Thyroid gland (tissue), 4 donors: ENCODE results near the gene PDZD2. TPM values are rescaled to one million over a fixed set of nuclear protein-coding genes. Genes with fewer than 3 reads are reported as not detected.

Experiments used
- DNase-seq, 2 donors: peaks; one replicate each; pipeline ENCODE4 v3.0.0-alpha.2; 2019
- H3K27ac ChIP-seq, 3 donors: fragments of 200-600 bp; sonication (generic); 1 replicate in 2 of 3; 2 replicates in 1 of 3; pipeline ENCODE4 v1.5.1; 2016 to 2019; ENCODE audit warnings: mild to moderate bottlenecking in 1 of 3, moderate library complexity in 1 of 3
- H3K27me3 ChIP-seq: fragments of 200-600 bp; sonication (generic); one replicate; pipeline ENCODE4 v1.5.1; 2019
- H3K36me3 ChIP-seq, 2 donors: fragments of 200-600 bp; sonication (generic); one replicate each; pipeline ENCODE4 v1.5.1; 2016 to 2019
- H3K4me1 ChIP-seq, 2 donors: fragments of 200-600 bp; sonication (generic); one replicate each; pipeline ENCODE4 v1.5.1; 2017 to 2019
- H3K4me3 ChIP-seq, 3 donors: fragments of 200-600 bp; sonication (generic); replicated peaks in 1 of 3; 1 replicate in 2 of 3; 2 replicates in 1 of 3; pipeline ENCODE4 v1.5.1; 2016; ENCODE audit warnings: mild to moderate bottlenecking in 1 of 3
- H3K9me3 ChIP-seq: fragments of 200-600 bp; sonication (generic); one replicate; pipeline ENCODE4 v1.5.1; 2017
- POLR2A ChIP-seq, 2 donors: fragments of 450-650 bp; IDR thresholded peaks; one replicate each; pipeline ENCODE4 v1.6.1; 2017; ENCODE audit warnings: antibody characterized with exemption in 2 of 2, mild to moderate bottlenecking in 2 of 2, moderate library complexity in 1 of 2
- WGBS, 2 donors: methylation state at CpG; one replicate each; pipeline ENCODE4 v1.1.5; 2017; 5-methylcytosine and 5-hydroxymethylcytosine counted together
- intact Hi-C: fragments of 100-400 bp; cut with DNase I; formaldehyde crosslinking; loops from one replicate; pipeline ENCODE4 v1.15.1; 2023
- total RNA-seq, 4 donors: library from RNA; depleted of rRNA; stranded (reverse); fragments of >200 nt; gene quantifications; one replicate each; pipeline ENCODE4 v1.2.3, GENCODE V29; 2016
- TF ChIP-seq, protein P1 (sequence below), 6 experiments: fragments of 200-600 bp in 3 of 6; fragments of 450-650 bp in 3 of 6; sonication (generic) in 3 of 6; IDR thresholded peaks; one replicate each; pipeline ENCODE4 v1.5.1; 2016 to 2019; ENCODE audit warnings: antibody characterized with exemption in 6 of 6, mild to moderate bottlenecking in 2 of 6, inconsistent platforms in 1 of 6, moderate library complexity in 1 of 6

Gene PDZD2
- total RNA-seq, 4 donors from 2014 or later = 1.8 to 4.5 (median 3.9) TPM

DNA sequence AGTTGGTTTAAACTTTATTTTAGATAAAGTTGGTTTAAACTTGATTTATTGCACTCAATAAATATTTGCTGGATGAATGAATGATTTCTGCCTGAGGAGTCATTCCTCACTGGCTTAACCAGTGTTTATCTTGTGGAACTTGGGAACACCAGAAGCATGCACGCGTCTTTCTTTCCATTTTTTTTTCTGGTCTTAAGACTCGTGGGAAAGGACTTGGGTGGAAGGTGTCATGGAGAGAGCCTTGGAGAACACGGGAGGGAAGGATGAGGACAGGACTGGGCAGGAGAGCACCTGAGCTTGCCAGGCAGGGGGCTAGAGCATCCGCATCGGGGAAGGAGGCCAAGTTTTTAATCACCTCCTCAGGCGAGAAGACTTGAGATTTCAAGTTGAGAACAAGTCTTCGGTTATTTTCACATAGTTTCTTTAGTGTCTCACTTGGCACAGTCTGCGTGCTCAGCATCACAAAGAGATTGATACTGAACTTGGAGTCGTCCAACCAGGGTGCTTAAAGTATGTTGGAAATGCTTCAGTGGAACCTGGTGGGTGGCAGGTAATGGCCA is 144.2 kb downstream of the PDZD2 start:
- Histone ChIP-seq H3K4me1 (no peaks in the 10 kb centered on the region), H3K4me3 (no peak overlapping the region), H3K9me3 (no peaks in the 10 kb centered on the region), H3K27ac (no peak overlapping the region), H3K36me3 (no peaks in the 10 kb centered on the region), H3K27me3 (no peaks in the 10 kb centered on the region)
- DNase-seq = no peak
- no peak for TF ChIP-seq POLR2A (IDR thresholded peaks at IDR 0.05)
- TF ChIP-seq, protein P1, sequence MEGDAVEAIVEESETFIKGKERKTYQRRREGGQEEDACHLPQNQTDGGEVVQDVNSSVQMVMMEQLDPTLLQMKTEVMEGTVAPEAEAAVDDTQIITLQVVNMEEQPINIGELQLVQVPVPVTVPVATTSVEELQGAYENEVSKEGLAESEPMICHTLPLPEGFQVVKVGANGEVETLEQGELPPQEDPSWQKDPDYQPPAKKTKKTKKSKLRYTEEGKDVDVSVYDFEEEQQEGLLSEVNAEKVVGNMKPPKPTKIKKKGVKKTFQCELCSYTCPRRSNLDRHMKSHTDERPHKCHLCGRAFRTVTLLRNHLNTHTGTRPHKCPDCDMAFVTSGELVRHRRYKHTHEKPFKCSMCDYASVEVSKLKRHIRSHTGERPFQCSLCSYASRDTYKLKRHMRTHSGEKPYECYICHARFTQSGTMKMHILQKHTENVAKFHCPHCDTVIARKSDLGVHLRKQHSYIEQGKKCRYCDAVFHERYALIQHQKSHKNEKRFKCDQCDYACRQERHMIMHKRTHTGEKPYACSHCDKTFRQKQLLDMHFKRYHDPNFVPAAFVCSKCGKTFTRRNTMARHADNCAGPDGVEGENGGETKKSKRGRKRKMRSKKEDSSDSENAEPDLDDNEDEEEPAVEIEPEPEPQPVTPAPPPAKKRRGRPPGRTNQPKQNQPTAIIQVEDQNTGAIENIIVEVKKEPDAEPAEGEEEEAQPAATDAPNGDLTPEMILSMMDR (IDR thresholded peaks at IDR 0.05) = no peak
- intact Hi-C loops = no loop called here
- 37 to 45% methylated on average over 10 of the region's 10 CpGs for WGBS, 2 donors

DNA sequence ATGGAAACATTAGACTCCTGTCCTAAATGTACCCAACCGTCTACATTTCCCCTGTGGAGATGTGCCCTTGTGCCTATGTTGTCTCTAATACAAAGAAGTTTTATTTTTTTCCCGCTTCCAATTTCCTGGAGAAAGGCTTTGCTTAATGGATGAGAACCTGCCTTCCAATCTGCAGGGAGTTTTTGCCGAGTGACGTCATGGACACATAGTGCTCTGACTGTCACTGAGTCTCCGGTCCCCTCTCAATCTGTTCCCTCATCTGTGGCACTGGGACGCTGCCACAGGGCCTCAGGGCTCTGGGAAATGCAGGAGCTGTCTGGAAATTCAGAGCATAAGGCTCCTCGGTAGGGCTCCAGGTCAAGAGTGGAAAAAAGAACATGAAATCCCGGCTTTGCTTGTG is 144.8 kb downstream of the PDZD2 start:
- no peak for TF ChIP-seq POLR2A (IDR thresholded peaks at IDR 0.05)
- TF ChIP-seq, protein P1 (IDR thresholded peaks at IDR 0.05) = no peak
- Histone ChIP-seq H3K27me3 (no peaks in the 10 kb centered on the region), H3K36me3 (no peaks in the 10 kb centered on the region), H3K4me3 (no peak overlapping the region), H3K27ac (no peak overlapping the region), H3K4me1 (no peaks in the 10 kb centered on the region), H3K9me3 (no peaks in the 10 kb centered on the region)
- intact Hi-C loops = no loop called here
- no peak for DNase-seq
- 69 to 81% methylated on average over 8 of the region's 8 CpGs for WGBS, 2 donors

DNA sequence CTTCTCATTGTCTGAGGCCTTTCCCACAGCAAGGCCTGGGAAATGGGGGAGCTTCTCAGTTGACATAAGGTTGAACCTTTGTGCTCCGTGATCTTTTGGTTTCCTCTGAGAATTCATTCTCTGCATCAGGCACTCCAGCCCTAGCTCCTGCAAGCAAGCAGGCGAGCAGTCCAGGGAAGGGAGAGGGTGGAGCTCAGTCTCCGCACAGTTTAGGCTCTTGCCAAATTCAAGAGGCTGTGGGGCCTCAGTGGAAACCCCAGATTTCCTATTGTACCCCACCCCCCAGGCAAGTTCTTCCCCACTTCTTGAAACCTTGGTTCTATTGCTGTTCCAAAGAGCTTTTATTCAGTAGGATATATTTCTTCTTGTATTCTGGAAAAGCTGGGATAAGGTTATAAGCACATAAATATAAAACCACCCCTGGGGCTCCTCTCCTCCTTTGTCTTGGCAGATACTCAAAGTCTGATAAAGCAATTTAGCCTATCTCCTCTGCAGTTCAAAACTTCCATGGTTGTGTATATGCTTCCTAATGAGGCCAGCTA is 147.2 kb downstream of the PDZD2 start:
- no peaks in the 10 kb centered on the region for H3K27me3 ChIP-seq
- no peak overlapping the region for H3K27ac ChIP-seq
- DNase-seq = no peak
- TF ChIP-seq, protein P1 (IDR thresholded peaks at IDR 0.05) = no peak
- no peak for TF ChIP-seq POLR2A (IDR thresholded peaks at IDR 0.05)
- no peak overlapping the region for H3K4me3 ChIP-seq
- H3K4me1 ChIP-seq = no peaks in the 10 kb centered on the region
- intact Hi-C loops = no loop called here
- no peaks in the 10 kb centered on the region for H3K9me3 ChIP-seq
- 58 to 88% methylated on average over 3 of the region's 3 CpGs for WGBS, 2 donors
- no peaks in the 10 kb centered on the region for H3K36me3 ChIP-seq

DNA sequence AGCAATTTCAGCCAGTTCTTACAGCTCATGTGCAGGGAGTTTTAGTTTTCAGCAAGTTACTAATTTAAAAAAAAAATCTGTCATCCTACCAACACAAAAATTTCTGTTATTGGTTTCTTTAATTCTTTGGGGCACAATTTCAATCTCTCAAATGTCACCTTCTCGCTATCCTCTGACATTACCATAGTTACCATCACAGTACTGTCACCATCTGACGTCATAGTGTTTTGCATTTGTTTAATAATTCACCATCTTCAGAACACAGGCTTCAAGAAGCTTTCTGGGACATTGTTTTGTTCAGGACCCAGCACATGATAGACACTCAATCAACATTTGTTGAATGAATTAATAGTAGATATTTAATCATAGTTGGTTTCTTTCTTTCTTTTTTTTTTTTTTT is 155.1 kb downstream of the PDZD2 start:
- Histone ChIP-seq H3K27ac (no peak overlapping the region), H3K9me3 (no peaks in the 10 kb centered on the region), H3K36me3 (no peaks in the 10 kb centered on the region), H3K4me3 (no peak overlapping the region), H3K4me1 (no peaks in the 10 kb centered on the region), H3K27me3 (no peaks in the 10 kb centered on the region)
- TF ChIP-seq POLR2A (IDR thresholded peaks at IDR 0.05) = no peak
- TF ChIP-seq, protein P1 (IDR thresholded peaks at IDR 0.05) = no peak
- intact Hi-C loops = no loop called here
- WGBS, 2 donors = 95 to 96% methylated on average over 2 of the region's 2 CpGs
- DNase-seq = no peak

DNA sequence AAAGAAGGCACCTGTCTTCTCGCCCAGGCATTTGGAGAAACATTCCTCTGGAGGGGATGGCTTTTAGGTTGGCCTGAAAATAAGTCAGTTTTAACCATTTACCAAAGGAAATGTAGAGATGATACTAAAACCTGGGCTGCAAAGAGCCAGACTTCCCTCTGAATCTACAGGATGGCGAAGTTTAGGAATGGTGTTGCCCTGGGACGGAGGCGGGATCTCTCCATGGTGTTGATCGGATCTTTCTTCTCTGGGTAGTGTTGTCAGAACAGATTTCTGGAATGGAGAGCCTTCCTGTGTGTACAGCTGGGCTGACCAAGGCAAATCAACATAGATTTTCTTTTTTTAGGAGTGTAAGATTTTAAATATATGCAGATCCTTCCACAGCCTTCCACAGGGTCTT is 159.2 kb downstream of the PDZD2 start:
- 86 to 88% methylated on average over 5 of the region's 5 CpGs for WGBS, 2 donors
- H3K4me1 ChIP-seq = no peaks in the 10 kb centered on the region
- TF ChIP-seq POLR2A (IDR thresholded peaks at IDR 0.05) = no peak
- TF ChIP-seq, protein P1 (IDR thresholded peaks at IDR 0.05) = no peak
- no peaks in the 10 kb centered on the region for H3K36me3 ChIP-seq
- H3K27me3 ChIP-seq = no peaks in the 10 kb centered on the region
- intact Hi-C loops = no loop called here
- H3K27ac ChIP-seq = no peak overlapping the region
- DNase-seq = no peak
- H3K9me3 ChIP-seq = no peaks in the 10 kb centered on the region
- no peak overlapping the region for H3K4me3 ChIP-seq
